ENCODE results near the gene SNX24.
"Not testable (repeated sequence)": the region's sequence is repeated elsewhere in the genome, so short reads cannot be mapped to it uniquely, and the experiment has no call there.

SNX24 gene

GRCh38 chr5:122971333-122971732 is 125.9 kb downstream of the SNX24 start:
- DNase-seq: no peak

DNA sequence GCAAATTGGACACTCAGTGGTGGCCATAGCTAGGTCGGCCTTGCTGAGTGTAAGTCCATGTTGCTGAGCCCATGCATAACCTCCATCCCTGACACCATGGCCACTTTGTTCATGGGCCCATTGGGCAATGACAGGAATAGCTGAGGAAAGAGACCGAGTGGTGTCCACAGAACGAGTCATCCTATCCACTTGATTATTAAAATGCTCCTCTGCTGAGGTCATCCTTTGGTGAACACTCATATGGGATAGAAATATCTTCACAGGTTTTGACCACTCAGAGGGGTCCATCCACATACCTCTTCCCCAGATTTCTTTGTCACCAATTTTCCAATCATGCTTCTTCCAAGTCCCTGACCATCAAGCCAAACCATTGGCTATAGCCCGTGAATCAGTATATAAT is 127.5 kb downstream of the SNX24 start:
- no peak for DNase-seq

DNA sequence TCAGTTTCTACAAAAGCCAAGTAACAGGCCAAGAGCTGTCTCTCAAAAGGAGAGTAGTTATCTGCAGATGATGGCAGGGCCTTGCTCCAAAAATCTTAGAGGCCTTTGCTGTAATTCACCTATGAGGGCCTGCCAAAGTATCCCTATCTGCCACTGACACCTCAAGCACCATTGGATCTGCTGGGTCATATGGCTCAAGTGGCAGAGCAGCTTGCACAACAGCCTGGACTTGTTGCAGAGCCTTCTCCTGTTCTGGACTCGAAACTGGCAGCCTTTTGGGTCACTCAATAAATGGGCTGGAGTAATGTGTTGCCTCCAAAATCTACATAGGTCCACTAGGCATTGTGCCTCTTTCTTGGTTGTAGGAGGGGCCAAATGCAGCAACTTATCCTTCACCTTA is 128.3 kb downstream of the SNX24 start:
- not testable (repeated sequence) for DNase-seq

DNA sequence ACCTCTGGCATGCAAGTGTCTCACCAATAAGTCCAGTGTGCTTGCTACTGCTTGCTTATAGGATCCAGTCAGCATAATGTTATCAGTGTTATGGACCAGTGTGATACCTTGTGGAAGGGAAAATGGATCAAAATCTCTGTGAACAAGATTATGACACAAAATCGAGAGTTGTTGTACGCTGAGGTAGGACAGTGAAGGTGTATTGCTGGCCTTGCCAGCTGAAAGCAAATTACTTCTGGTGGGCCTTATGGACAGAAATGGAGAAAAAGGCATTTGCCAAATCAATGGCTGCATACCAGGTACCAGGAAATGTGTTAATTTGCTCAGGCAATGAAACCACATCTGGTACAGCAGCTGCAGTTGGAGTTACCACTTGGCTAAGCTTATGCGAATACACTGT is 128.8 kb downstream of the SNX24 start:
- not testable (repeated sequence) for DNase-seq

- no peak for DNase-seq
Measured at GRCh38 chr5:122977319-122977718, 131.9 kb downstream of the SNX24 start.

DNA sequence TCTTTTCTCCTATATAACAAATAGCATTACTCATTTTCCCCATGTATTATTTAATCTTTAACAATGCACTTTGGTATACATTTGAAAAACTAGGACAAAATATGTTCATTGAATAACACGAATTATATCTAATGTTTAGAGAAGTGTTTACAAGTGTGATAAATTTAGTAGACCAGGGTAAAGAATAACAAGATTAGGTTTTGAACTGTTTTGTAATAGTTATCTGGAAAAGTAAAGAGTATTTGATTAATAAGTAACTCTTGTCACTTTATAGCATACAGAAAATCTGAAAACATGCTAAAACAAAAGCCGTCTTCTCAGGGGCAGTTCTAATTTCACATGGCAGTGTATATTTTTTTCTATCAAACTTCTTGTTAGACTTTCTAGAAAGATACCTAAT is 132.7 kb downstream of the SNX24 start:
- no peak for DNase-seq

- DNase-seq: no peak
Measured at GRCh38 chr5:122978644-122979297, 133.4 kb downstream of the SNX24 start.

GRCh38 chr5:122981846-122982245 is 136.4 kb downstream of the SNX24 start:
- no peak for DNase-seq

- DNase-seq: no peak
Measured at GRCh38 chr5:122982376-122982775, 137.0 kb downstream of the SNX24 start.

GRCh38 chr5:122984425-122984824 is 139.0 kb downstream of the SNX24 start:
- DNase-seq: no peak

DNA sequence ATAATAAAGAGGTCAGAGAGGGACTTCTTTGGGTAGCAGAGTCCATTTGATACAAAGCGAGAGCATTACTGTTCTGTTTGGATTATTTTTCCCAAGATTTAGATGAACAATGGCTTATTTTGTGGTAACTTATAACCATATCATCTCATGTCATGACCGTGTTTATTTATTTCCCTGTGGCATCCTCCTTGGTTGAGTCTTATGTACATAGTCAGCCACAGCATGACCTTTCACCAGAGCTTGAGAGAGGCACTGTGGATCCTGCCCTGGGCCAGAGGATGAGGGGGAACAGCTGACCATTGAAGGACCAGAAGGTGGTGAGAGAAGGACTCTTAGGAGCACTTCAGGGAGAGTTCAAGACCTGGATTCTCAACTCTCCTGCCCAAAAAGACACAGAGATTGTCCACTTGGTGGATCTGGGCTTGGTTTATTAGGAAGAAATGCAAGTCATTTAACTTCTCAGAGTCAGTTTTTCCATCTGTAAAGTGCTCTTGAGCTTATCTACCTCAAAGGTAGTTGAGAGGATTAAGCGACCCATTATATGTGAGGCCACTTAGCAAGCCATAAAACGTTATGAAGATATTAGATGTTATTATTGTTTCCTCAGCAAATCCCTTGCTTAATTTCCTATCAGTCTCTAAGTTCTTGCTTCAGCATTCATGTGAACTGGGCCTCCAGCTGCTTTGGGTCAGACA is 139.7 kb downstream of the SNX24 start:
- DNase-seq: no peak

GRCh38 chr5:122985954-122986721 is 140.7 kb downstream of the SNX24 start:
- no peak for DNase-seq

DNA sequence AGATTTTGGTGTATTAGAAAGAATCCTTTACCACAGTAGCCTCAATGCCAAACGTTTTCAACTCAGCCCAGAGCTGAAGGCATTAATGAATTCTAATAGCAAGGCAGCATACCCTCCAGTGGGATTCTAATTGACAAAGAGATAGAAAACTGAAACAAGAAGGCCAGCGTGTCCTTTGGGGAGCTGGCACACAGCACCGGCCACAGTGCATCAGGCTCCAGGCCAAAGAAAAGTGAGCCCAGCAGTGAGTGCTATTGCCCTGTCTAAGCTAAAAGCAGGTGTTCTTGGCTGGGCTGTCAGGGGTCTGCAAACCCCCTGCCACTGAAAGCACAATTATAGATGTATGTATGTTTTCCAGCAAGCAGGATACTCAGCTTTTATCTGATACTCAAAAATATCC is 150.7 kb downstream of the SNX24 start:
- no peak for DNase-seq

DNA sequence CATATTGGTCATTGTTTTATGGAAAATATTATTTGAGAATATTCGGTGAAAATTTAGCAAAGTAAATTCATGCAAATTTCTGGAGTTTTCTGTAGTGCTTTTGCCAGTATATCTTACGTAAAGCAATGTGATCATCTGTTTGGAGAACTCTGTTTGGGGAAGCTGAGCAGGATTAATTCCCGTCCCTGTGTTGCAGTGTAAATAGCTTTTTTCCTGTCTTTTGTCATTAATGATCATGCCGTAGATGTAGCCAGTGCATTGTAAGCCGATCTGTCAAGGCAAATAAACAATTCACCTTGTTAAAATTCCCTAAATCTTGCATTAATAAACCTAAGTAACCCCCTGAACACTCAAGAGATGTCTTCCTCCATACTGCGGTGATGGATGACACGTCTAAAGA is 151.9 kb downstream of the SNX24 start:
- no peak for DNase-seq

DNA sequence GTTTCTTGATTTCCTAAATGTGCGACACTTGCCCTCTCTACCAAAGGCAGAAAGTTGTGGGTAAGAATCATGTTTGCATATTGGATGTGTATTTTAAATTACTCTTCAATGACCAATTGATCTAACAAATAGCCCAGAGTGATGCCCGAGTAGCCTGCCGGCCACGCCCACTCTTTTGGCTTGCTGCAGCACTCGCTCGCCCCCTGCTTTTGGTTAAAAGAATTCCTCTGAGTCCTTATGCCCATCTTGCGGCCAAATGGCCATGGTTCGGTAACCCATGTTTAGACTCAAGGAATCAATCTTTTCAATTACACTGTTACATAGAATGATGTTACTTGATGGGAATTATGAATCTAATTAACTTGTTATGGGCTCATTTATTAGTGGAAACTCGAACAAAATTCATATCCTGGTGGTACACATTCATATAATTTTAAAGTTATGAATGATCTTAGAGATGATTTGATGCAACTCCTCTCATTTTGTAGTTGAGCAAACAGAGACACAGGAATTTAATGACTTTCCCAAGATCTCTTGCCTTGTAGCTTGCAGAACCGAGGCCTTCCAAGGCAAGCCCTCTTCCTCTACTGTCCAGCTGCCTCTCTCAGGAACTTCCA is 154.6 kb downstream of the SNX24 start:
- no peak for DNase-seq

DNA sequence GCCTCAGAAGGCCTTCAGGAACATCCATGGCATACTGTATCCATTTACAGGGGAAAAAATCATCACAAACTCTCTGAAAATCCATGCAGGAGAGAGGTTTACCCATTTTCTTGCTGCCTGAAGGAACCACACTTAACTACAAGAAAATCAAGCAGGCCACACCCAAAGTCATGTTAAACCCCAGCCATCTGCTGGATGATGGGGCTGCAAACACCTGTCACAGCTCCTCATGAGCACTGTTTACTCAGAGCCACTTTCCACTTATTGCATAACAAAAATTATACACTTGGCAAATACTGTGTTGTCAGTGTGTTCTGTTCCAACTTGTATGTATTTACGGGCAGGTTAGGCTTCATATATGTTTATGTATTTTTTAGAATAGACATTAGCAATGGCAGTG is 155.3 kb downstream of the SNX24 start:
- DNase-seq: no peak

- DNase-seq: no peak
Measured at GRCh38 chr5:123001808-123002207, 156.4 kb downstream of the SNX24 start.

DNA sequence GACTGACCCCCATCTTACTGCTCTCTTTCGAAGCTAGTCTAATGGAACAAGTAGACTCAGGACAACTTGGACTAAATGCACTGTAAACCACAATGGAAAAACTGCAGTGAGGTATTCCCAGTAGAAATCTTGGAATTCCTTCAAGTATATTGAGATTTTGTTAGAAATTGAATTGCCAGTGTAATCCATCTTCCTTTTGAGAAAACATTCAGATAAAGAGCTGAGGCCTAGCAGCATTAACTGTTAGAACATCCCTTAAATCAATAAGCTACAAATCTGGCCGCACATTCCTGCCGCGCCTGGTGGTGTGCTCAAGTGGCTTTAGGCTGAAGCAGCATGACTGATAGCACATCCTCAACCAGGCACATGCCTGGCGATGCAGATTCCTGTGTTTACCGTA is 161.8 kb downstream of the SNX24 start:
- no peak for DNase-seq

DNA sequence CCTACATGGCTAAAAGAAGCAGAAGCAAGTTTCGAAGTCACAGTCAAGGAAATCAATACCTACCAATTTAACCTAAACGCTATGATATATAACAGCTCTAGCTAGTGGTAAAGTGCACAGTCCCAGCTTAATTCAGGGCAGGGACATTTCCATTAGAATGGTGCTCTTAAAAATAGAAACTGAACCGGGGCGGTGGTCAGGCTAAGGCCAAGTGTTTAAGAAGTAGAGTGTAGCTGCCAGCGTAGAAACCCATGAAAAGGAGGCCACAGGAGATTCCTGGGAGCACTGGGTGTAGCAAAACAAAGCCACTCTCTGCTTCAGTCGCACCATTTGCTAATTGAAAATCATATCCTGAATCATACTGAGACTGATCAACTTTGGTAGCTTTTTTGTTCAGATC is 162.3 kb downstream of the SNX24 start:
- DNase-seq: no peak

DNA sequence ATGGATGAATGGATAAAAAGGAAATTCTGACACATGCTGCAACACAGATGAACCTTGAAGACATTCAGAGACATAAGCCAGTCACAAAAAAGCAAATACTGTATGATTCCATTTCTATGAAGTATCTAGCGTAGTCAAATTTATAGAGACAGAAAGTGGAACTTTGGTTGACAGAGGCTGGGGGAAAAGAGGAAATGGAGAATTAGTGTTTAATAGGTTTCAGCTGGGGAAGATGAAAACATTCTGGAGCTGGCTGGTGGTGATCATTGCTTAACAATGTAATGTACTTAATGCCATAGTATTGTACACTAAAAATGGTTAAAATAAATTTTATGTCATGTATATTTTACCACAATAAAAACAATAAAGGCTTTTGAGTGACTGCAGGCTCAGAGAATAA is 166.9 kb downstream of the SNX24 start:
- DNase-seq: no peak

- DNase-seq: no peak
Measured at GRCh38 chr5:123014689-123015088, 169.3 kb downstream of the SNX24 start.

- DNase-seq: no peak
Measured at GRCh38 chr5:123028222-123028621, 182.8 kb downstream of the SNX24 start.

- no peak for DNase-seq
Measured at GRCh38 chr5:123033157-123033671, 187.8 kb downstream of the SNX24 start.
